DOHH2 (cell line): Measurements from ENCODE around the gene TGFBR2.
A peak's percentile ranks its signal among the peaks of the same experiment; 100 is the strongest.

Source experiments
- H3F3A ChIP-seq: fragments of 200-600 bp; sonication (generic), shearing (Covaris generic); 2 replicates; pipeline ENCODE4 v1.6.0; 2016; ENCODE audit warnings: antibody characterized with exemption, mild to moderate bottlenecking; ENCODE audit not compliant: control insufficient read depth, insufficient read depth
- H3K27ac ChIP-seq: fragments of 200-600 bp; sonication (generic); 2 replicates; pipeline ENCODE4 v1.5.1; 2014; ENCODE audit warnings: low read depth, mild to moderate bottlenecking, low read length, moderate library complexity
- H3K27me3 ChIP-seq: fragments of 200-600 bp; sonication (generic); 2 replicates; pipeline ENCODE4 v1.6.1; 2014; ENCODE audit warnings: mild to moderate bottlenecking, low read length, mixed read lengths; ENCODE audit not compliant: control insufficient read depth
- H3K36me3 ChIP-seq: fragments of 200-600 bp; sonication (generic); 2 replicates; pipeline ENCODE4 v1.6.1; 2014; ENCODE audit warnings: mild to moderate bottlenecking, low read length, moderate library complexity, mixed read lengths; ENCODE audit not compliant: control insufficient read depth
- H3K4me1 ChIP-seq: fragments of 200-600 bp; sonication (generic); 2 replicates; pipeline ENCODE4 v1.6.1; 2014; ENCODE audit warnings: mild to moderate bottlenecking, low read length, mixed read lengths; ENCODE audit not compliant: control insufficient read depth
- H3K4me2 ChIP-seq: fragments of 200-600 bp; sonication (generic); 2 replicates; pipeline ENCODE4 v1.6.0; 2014; ENCODE audit warnings: mild to moderate bottlenecking, low read length, moderate library complexity
- H3K4me3 ChIP-seq: fragments of 200-600 bp; sonication (generic); 2 replicates; pipeline ENCODE4 v1.5.1; 2014; ENCODE audit warnings: mild to moderate bottlenecking, low read length, mixed read lengths
- H3K79me2 ChIP-seq: fragments of 200-600 bp; sonication (generic); 2 replicates; pipeline ENCODE4 v1.6.1; 2014; ENCODE audit warnings: mild to moderate bottlenecking, low read length, mixed read lengths; ENCODE audit not compliant: control insufficient read depth
- H3K9me2 ChIP-seq: fragments of 200-600 bp; sonication (generic); replicated peaks from 2 replicates; pipeline ENCODE4 v1.6.1; 2014; ENCODE audit warnings: mild to moderate bottlenecking, low read length, mixed read lengths; ENCODE audit not compliant: control insufficient read depth
- H3K9me3 ChIP-seq: fragments of 200-600 bp; sonication (generic); 2 replicates; pipeline ENCODE4 v1.6.1; 2014; ENCODE audit warnings: antibody characterized with exemption, low read length, mixed read lengths; ENCODE audit not compliant: control insufficient read depth, insufficient read depth
- H4K20me1 ChIP-seq: fragments of 200-600 bp; sonication (generic); 2 replicates; pipeline ENCODE4 v1.6.0; 2014; ENCODE audit warnings: low read depth, mild to moderate bottlenecking, antibody characterized with exemption, low read length, moderate library complexity; ENCODE audit not compliant: control insufficient read depth, insufficient read depth
- EZH2phosphoT487 ChIP-seq: fragments of 200-600 bp; sonication (generic); IDR thresholded peaks from 2 replicates; pipeline ENCODE4 v1.6.1; 2017; ENCODE audit warnings: borderline replicate concordance, mild to moderate bottlenecking, antibody characterized with exemption, low read length, moderate library complexity, mixed read lengths
- TF ChIP-seq, protein P1 (sequence below): fragments of 200-600 bp; sonication (generic); IDR thresholded peaks from one replicate; pipeline ENCODE4 v1.5.1; 2014; ENCODE audit warnings: antibody characterized with exemption, mild to moderate bottlenecking, low read depth, low read length; ENCODE audit not compliant: poor library complexity, severe bottlenecking

Gene TGFBR2

DNA sequence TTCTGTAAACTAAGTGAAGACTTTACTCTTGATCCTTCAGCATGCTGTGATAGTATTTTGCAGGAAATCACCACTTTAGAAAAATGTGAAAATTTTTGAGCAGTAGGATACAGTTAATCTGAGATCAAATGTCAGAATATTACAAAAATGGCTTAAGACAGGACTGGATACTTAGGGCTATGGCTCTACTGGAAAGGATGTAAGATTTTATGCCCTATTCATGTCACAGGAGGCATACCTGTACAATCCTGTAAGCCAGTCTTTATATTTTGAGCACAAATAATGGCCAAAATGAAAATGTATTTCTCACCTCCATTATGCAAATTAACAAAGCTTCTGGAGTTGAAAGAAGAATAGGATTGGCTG, 8.6 kb upstream of the TGFBR2 start:
- Histone ChIP-seq H3K4me1 (peaks cover 54% of the 10 kb centered on the region), H3K4me2 (peak overlapping the region; percentile 33; the same call in 1 of the 2 replicates), H3K27ac (no peak overlapping the region)

DNA sequence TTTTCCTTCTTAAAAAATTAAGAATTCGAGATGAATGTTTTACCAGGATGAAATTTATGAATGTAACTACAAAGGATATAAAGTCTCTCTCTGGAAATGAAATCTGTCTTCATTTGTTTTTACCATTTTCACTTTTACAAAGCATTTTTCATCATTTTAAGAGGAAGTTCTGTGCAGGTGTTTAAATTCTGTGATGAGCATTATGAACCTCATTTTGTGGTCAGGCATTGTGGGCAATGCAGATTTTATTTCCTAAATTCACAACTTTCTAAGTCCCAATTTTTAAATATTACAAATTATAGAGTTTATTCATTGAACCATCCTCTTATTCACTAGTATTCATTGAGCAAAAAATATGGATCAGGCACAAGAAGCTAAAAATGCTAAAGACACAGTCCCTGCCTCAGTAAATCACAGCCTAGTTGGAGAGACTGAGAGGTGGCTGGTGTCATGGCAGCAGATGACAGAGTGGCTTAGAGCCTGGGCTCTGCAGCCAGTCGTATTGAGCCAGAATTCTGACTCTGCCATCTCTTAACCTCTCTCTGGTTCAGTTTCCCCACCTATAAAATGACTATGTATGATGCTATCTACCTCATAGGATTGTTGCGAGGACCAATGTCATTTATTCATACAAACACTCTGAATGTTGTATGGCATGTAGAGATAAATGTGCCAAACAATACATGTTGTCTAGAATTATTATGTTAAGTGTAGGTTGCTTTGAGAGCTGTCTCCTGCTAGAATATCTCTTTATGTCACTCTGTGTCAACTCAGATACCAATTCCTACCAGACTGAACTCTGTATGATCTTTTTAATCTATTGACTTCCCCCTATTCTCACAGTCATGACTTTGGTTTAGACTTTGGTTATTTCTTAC, 7.5 kb upstream of the TGFBR2 start:
- peaks cover 65% of the 10 kb centered on the region for H3K4me1 ChIP-seq
- peak overlapping the region; percentile 48 for H3K4me2 ChIP-seq
- no peaks in the 10 kb centered on the region for H3K79me2 ChIP-seq
- H3K27me3 ChIP-seq = no peaks in the 10 kb centered on the region
- no peaks in the 10 kb centered on the region for H3K9me2 ChIP-seq
- no peaks in the 10 kb centered on the region for H4K20me1 ChIP-seq
- H3K4me3 ChIP-seq = peak overlapping the region; percentile 36
- TF ChIP-seq EZH2phosphoT487 = no peak
- TF ChIP-seq, protein P1, sequence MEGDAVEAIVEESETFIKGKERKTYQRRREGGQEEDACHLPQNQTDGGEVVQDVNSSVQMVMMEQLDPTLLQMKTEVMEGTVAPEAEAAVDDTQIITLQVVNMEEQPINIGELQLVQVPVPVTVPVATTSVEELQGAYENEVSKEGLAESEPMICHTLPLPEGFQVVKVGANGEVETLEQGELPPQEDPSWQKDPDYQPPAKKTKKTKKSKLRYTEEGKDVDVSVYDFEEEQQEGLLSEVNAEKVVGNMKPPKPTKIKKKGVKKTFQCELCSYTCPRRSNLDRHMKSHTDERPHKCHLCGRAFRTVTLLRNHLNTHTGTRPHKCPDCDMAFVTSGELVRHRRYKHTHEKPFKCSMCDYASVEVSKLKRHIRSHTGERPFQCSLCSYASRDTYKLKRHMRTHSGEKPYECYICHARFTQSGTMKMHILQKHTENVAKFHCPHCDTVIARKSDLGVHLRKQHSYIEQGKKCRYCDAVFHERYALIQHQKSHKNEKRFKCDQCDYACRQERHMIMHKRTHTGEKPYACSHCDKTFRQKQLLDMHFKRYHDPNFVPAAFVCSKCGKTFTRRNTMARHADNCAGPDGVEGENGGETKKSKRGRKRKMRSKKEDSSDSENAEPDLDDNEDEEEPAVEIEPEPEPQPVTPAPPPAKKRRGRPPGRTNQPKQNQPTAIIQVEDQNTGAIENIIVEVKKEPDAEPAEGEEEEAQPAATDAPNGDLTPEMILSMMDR = no peak
- H3K27ac ChIP-seq = peak overlapping the region; percentile 71
- no peaks in the 10 kb centered on the region for H3K9me3 ChIP-seq
- no peaks in the 10 kb centered on the region for H3K36me3 ChIP-seq
- peaks cover 8% of the 10 kb centered on the region for H3F3A ChIP-seq

More for the DNA sequence above, 8.6 kb upstream of the TGFBR2 start:
- H4K20me1 ChIP-seq = no peaks in the 10 kb centered on the region
- H3K36me3 ChIP-seq = no peaks in the 10 kb centered on the region
- no peaks in the 10 kb centered on the region for H3K9me3 ChIP-seq
- no peak overlapping the region for H3K4me3 ChIP-seq
- no peaks in the 10 kb centered on the region for H3K27me3 ChIP-seq
- no peaks in the 10 kb centered on the region for H3K9me2 ChIP-seq
- TF ChIP-seq, protein P1 = no peak
- no peak for TF ChIP-seq EZH2phosphoT487
- no peaks in the 10 kb centered on the region for H3K79me2 ChIP-seq
- peaks cover 3% of the 10 kb centered on the region; the same call in 1 of the 2 replicates for H3F3A ChIP-seq

DNA sequence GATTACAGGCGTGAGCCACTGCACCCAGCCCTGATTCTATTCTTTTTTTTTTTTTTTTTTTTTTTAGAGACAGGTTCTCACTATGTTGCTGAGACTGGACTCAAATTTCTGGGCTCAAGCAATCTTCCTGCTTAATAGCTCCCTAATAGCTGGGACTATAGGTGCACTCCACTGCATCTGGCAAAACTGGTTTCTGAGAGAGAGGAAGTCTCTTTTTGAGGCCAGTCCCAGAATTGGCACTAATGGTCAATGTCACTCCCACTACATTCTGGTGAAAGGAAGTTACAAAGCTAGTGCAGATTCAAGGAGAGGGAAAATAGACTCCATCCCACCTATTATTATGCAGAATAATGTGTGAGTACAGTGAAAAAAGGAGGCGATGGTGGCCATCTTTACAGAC, 5.8 kb upstream of the TGFBR2 start:
- Histone ChIP-seq H3K79me2 (no peaks in the 10 kb centered on the region), H3K4me2 (no peak overlapping the region), H3K27me3 (no peaks in the 10 kb centered on the region), H3K9me2 (no peaks in the 10 kb centered on the region), H3K4me1 (peaks cover 82% of the 10 kb centered on the region), H4K20me1 (no peaks in the 10 kb centered on the region), H3F3A (peaks cover 14% of the 10 kb centered on the region), H3K36me3 (no peaks in the 10 kb centered on the region), H3K9me3 (no peaks in the 10 kb centered on the region), H3K27ac (no peak overlapping the region), H3K4me3 (no peak overlapping the region)
- no peak for TF ChIP-seq EZH2phosphoT487
- TF ChIP-seq, protein P1 = no peak
